Measurements from ENCODE around the gene HK1.
"Not testable (repeated sequence)": the region's sequence is repeated elsewhere in the genome, so short reads cannot be mapped to it uniquely, and the experiment has no call there.

The HK1 gene

DNA sequence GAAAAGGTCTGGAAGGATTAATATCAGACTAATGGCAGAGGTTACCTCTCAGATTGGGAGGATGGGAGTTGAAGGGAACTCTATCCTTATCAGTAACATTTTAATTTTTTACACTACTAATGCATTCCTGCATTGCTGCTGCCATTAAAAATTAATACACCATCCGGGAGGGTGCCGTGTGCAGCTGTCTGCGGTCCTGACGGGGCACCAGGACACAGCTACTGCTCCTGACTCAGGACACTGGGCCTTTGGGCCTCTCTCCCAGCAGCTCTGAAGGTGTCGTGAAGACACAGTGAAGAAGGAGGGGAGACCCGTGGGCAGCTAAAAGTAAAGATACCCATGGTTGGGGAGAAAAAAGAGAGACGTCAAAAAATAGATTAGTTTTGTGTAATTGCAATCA is 23.4 kb upstream of the HK1 start:
- DNase-seq (ENCODE audit: low read depth): no peak

GRCh38 chr10:69259547-69260243 is 18.6 kb upstream of the HK1 start:
- DNase-seq (ENCODE audit: low read depth): no peak

- no peak for DNase-seq (ENCODE audit: low read depth)
Measured at GRCh38 chr10:69261184-69261583, 17.1 kb upstream of the HK1 start.

DNA sequence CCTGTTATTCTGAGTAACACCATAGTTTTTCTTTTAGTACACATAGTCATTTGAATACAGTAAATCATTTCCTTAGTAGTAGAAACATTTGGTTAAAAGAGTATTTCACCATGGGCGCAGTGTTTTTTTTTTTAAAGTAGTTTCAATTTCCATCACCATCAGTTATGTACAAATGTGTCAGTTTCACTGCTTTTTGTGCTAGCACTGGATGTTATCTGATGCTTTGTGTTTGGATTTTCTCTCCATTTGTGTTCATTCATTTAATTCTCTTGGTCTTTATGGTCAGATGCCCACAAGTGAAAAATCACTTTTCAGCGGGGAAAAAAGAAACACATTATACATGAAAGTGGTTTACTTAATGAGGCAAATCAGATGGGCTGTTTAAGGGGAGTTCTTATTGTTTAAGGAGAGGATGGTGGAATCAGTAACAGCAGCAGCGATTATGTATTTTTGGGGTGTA is 16.0 kb upstream of the HK1 start:
- DNase-seq (ENCODE audit: low read depth): no peak

DNA sequence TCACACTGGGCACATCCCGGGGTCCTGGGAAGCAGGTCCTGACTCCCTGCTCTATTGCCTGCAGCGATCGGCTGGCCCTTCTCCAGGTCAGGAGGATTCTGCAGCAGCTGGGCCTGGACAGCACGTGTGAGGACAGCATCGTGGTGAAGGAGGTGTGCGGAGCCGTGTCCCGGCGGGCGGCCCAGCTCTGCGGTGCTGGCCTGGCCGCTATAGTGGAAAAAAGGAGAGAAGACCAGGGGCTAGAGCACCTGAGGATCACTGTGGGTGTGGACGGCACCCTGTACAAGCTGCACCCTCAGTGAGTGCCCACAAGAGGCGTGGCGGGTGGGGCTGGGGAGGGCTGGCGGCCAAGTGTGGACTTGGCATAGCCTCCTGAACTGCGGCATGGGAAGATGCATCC is 12.8 kb upstream of the HK1 start:
- DNase-seq (ENCODE audit: low read depth): no peak

DNA sequence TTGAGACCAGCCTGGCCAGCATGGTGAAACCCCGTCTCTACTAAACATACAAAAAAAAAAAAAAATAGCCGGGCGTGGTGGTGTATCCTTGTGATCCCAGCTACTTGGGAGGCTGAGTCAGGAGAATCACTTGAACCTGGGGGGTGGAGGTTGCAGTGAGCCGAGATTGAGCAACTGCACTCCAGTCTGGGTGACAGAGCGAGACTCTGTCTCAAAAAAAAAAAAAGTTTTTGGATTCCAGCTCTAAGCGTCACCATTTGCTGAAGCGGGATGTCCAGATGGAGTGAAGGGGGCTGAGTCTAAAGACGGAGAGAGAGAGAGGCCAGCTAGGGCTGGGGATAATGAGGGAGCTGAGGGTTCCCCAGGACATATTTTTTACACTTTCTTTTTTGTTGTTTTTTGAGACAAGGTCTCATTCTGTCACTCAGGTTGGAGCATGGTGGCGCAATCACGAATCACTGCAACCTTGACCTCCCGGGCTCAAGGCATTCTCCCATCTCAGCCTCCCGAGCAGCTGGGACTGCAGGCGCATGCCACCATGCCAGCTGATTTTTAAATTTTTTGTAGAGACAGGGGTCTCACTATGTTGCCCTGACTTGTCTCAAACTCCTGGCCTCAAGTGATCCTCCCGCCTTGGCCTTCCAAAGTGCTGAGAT is 9.4 kb upstream of the HK1 start:
- DNase-seq (ENCODE audit: low read depth): no peak

GRCh38 chr10:69269761-69270160 is 8.5 kb upstream of the HK1 start:
- no peak for DNase-seq (ENCODE audit: low read depth)

GRCh38 chr10:69270990-69271389 is 7.3 kb upstream of the HK1 start:
- no peak for DNase-seq (ENCODE audit: low read depth)

DNA sequence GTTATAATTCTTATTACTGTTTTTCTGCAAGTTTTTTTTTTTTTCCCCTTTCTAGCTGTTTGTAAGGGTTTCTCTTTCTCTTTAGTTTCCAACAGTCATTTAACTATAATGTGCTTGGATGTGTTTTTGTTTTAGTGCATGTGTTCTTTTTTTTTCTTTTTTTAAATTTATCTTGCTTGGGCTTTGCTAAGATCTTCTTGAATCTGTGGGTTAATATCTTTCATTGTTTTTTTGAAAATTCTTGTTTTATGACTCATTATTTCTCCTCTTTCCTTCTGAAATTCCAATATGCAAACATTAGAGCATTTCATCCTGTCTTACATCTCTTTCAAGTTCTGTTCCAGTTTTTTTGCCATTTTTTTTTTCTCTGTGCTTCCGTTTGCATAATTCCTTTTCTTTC is 5.7 kb upstream of the HK1 start:
- no peak for DNase-seq (ENCODE audit: low read depth)

DNA sequence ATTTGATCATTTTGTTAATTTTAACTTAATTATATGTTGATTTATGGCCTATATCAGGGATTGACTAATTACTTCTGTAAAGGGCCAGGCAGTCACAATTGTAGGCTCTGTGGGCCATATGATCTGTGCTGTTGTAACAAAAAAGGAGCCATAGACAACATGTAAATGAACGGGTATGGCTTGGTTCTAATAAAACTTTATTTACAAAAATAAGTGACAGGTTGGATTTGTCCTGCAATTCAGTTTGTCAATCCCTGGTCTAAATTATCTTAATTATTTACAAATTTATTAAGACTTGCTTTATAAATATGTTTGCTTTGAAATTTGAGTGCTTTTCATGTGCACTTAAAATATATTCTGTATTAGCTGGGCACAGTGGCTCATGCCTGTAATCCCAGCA is 2.9 kb upstream of the HK1 start:
- no peak for DNase-seq (ENCODE audit: low read depth)

DNA sequence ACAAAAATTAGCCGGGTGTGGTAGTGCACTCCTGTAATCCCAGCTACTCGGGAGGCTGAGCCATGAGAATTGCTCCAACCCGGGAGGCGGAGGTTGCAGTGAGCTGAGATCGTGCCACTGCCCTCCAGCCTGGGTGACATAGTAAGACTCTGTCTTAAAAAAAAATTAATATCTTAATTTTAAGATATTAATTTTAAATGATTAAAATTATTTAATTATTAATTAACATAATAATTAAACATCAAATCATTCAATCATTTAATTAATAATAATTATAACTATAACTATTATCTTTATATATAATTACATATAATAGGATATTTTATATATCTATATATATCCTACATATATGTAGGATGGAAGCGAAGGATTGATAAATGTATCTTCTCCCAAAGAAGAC is 1.8 kb upstream of the HK1 start:
- no peak for DNase-seq (ENCODE audit: low read depth)

DNA sequence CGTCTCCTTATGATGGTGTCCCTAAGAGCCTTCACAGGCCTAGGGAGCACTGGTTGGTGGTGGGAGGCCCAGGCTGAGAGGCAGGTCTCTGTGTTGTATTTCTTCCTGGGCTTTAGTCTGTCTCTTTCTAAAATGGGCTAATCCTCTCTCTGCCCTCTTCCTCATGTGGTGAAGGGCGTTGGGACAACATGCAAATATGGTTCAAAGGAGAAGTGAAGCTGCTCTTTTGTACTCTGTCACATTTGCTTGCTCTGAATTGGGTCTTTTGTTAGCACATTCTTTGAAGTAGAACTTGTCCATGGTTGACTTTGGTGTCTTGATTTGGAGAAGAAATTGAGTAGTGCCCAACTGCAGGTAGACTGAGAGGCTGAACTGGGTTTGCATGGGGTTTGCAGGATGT is 814 bp downstream of the HK1 start:
- no peak for DNase-seq (ENCODE audit: low read depth)

GRCh38 chr10:69281507-69282413 is 3.5 kb downstream of the HK1 start:
- DNase-seq (ENCODE audit: low read depth): no peak

DNA sequence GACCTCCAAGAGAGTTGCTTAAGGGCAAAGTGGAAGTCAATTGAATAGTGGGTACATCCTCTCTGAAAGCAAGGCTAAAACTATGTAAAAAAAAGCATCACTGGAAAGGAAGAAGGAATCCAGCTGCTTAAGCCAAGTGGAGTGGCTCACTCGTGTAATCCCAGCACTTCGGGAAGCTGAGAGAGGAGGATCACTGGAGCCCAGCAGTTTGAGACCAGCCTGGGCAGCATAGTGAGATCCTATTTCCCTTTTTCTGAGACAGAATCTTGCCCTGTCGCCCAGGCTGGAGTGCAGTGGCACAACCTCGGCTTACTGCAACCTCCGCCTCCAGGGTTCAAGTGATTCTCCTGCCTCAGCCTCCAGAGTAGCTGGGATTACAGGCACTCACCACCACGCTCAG is 6.1 kb downstream of the HK1 start:
- not testable (repeated sequence) for DNase-seq (ENCODE audit: low read depth)

DNA sequence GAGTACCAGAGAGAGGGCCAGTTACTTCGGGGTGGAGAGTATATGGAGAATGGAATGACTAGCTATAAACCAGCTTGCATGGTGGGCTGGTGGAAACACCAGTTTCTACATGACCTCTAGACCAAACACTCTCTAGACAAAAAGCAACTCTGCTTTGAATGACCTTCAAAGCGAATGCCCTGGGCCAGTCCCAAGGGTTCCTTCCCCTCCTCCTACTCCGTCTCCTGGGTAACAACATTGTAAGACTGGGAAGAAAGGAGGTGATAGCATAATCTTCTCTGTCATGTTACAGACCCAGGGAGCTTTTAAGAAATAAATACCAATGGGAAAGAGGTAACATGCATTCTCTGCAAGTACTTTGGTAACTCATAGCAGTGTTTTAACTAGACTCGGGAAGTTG is 7.4 kb downstream of the HK1 start:
- no peak for DNase-seq (ENCODE audit: low read depth)

- DNase-seq (ENCODE audit: low read depth): no peak
Measured at GRCh38 chr10:69287181-69287580, 8.9 kb downstream of the HK1 start.

- no peak for DNase-seq (ENCODE audit: low read depth)
Measured at GRCh38 chr10:69290993-69291392, 12.7 kb downstream of the HK1 start.

DNA sequence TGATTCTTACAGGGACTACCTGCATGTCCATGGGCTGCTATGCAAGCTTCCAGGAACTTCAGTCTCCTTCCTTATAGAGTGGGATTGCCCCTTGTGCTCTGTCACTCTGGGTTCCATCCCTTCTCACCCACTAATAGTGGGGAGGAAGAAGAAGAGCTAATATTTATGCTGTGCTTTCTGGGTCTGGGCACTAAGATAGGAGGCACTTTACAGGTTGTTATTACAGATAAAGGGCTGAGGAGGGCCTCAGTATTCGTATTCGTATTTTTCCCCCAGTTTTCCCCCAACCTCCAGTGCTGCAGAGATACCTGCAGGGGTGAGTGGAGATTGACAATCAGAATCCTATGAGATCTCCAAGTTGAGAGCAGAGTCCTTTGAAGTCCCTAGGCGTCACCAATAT is 14.2 kb downstream of the HK1 start:
- DNase-seq (ENCODE audit: low read depth): no peak

DNA sequence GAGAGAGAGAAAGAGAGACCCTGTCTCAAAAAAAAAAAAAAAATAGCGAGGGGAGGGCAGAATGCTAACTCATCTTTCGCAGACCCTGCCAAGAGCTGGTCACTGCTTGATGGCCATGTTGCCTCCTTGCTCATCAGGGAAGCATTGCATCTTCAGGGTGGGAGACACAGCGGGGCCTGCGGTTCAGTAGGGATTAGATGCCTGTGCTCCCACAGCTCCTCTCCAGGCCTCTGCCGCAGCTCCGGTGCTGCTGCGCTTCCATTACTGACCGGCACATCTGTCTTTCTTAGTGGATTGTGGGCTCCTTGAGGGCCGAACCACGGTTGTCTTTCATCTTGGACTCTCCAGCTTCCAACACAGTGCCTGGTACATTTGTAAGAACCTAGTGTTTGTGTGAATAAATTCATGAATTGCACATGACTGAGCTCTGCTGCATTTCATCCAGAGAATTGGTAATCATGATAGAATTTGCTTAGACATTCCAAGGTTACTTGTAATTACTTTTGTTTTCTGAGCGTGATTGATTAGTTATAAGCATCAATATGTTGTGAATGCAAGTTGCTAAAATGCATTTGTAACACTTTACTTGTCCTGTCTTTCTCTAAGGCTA is 16.8 kb downstream of the HK1 start:
- DNase-seq (ENCODE audit: low read depth): no peak

DNA sequence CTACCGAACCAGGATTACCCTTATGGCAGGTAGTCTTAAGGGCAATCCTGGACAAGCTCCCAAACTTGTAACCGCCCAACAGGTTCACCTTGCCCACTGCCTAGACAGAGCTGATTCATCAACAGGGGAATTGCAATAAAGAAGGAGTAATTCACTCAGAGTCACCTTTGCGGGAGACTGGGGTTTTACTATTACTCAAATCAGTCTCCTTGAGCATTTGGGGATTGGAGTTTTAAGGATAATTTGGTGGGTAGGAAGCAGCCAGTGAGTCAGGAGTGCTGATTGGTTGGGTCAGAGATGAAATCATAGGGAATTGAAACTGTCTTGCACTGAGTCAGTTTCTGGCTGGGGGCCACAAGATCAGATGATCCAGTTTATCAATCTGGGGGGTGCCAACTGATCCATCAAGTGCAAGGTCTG is 25.3 kb downstream of the HK1 start:
- no peak for DNase-seq (ENCODE audit: low read depth)

DNA sequence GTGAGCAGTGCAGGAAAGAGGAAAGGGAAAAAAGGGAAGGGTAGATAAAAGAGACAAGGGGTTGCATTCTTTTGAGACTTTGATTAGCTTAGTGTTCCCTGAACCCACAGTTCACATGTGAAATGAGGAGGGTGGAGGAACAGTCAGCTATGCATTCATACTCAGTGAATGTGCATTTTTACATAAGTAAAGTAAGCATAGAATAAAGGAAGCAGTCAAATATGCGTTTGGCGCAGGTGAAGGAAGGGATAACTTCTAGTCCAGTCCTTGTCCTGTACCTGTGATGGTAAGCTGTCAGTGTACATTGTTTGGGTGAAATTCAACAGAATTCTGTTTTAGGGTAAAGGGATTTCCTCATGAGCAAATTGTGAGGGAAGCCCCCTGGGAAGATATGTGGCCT is 28.1 kb downstream of the HK1 start:
- no peak for DNase-seq (ENCODE audit: low read depth)

DNA sequence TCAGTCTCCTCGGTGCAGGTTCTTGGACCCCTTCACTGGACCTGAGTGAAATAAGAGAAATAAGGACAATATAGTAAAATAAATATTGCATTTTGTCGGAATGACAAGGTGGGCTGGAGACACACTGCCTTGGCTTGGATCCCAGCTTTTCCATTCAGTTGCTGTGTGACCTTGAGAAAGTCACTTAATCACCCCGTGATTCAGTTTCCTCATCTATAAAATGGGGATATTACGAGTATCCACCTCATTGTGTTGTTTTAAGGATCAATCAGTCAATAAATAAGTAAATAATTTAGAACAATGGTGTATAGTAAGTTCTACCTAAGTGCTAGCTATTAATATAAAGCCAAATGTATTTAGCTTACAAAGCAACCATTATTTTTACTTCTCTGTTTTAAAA is 29.1 kb downstream of the HK1 start:
- DNase-seq (ENCODE audit: low read depth): no peak

DNA sequence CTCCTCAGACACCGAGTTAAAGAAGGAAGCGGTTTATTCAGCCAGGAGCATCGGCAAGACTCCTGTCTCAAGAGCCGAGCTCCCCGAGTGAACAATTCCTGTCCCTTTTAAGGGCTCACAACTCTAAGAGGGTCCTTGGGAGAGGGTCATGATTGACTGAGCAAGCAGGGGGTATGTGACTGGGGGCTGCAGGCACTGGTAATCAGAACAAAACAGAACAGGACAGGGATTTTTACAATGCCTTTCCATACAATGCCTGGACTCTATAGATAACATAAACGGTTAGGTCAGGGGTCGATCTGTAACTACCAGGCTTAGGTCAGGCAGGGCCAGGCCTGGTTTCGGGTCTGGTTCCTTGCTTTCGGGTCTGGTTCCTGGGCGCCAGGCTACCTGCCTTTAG is 30.0 kb downstream of the HK1 start:
- DNase-seq (ENCODE audit: low read depth): not testable (repeated sequence)

All from fibroblast of gingiva (primary cell).